GM13976 (cell line): ENCODE measurements around the gene PCNX2.

Experiments used
- DNase-seq: peaks from one replicate; pipeline ENCODE4 v3.0.0; 2012; ENCODE audit warnings: low spot score
- CTCF ChIP-seq: IDR thresholded peaks from 2 replicates; pipeline ENCODE4 v1.5.1; 2012; ENCODE audit warnings: borderline replicate concordance, mild to moderate bottlenecking; ENCODE audit not compliant: insufficient read depth; ENCODE audit errors: extremely low read depth, missing control alignments, control extremely low read depth
- in situ Hi-C: fragments of 300-500 bp; cut with MboI; formaldehyde crosslinking; loops from one replicate; pipeline ENCODE4 v1.12.0; 2022; ENCODE audit warnings: low sequenced_read_pairs, mixed read lengths, inconsistent platforms; ENCODE audit not compliant: unreplicated experiment

The PCNX2 gene

GRCh38 chr1:232983817-232984567 is 311.5 kb downstream of the PCNX2 start:
- TF ChIP-seq CTCF: no peak
- DNase-seq: no peak
- in situ Hi-C loops: no loop called here

- no peak for DNase-seq
- no peak for TF ChIP-seq CTCF
- in situ Hi-C loops: no loop called here
These were observed 312.1 kb downstream of the PCNX2 start for GRCh38 chr1:232983375-232983774.

GRCh38 chr1:232982238-232982944 is 313.1 kb downstream of the PCNX2 start:
- no peak for DNase-seq
- in situ Hi-C loops: no loop called here
- TF ChIP-seq CTCF: no peak

- in situ Hi-C loops: no loop called here
- no peak for DNase-seq
- TF ChIP-seq CTCF: no peak
These were observed 314.5 kb downstream of the PCNX2 start for GRCh38 chr1:232980986-232981560.

- no peak for DNase-seq
- TF ChIP-seq CTCF: no peak
- in situ Hi-C loops: no loop called here
These were observed 315.1 kb downstream of the PCNX2 start for GRCh38 chr1:232980355-232980978.

GRCh38 chr1:232979558-232979957 is 316.0 kb downstream of the PCNX2 start:
- in situ Hi-C loops: no loop called here

More at GRCh38 chr1:232979558-232979957, 316.0 kb downstream of the PCNX2 start:
- DNase-seq: no peak
- no peak for TF ChIP-seq CTCF
